ENCODE measurements around the gene ELK1. TPM values are rescaled to one million over a fixed set of nuclear protein-coding genes. Genes with fewer than 3 reads are reported as not detected.

The ELK1 gene, protein sequence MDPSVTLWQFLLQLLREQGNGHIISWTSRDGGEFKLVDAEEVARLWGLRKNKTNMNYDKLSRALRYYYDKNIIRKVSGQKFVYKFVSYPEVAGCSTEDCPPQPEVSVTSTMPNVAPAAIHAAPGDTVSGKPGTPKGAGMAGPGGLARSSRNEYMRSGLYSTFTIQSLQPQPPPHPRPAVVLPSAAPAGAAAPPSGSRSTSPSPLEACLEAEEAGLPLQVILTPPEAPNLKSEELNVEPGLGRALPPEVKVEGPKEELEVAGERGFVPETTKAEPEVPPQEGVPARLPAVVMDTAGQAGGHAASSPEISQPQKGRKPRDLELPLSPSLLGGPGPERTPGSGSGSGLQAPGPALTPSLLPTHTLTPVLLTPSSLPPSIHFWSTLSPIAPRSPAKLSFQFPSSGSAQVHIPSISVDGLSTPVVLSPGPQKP
- total RNA-seq (26.9 TPM), polyA plus RNA-seq (ENCODE audit: insufficient read depth, low read depth, low replicate concordance) (10.5 TPM)
- long read RNA-seq, donor 1, partial matches to known transcripts: 12 of 14 reads
- long read RNA-seq, donor 1, other reads (novel, unspliced or antisense): 0 of 14 reads
- long read RNA-seq, donor 2, partial matches to known transcripts: 9 of 9 reads
- long read RNA-seq, donor 2, other reads (novel, unspliced or antisense): 0 of 9 reads
- long read RNA-seq, donor 3, transcript ELK1-201 (6 exons, 2,695 nt): major isoform, 5 of 11 reads
- long read RNA-seq, donor 3, partial matches to known transcripts: 6 of 11 reads
- long read RNA-seq, donor 3, other reads (novel, unspliced or antisense): 0 of 11 reads
- long read RNA-seq, donor 4, partial matches to known transcripts: 0 of 2 reads
- long read RNA-seq, donor 4, other reads (novel, unspliced or antisense): 0 of 2 reads
- long read RNA-seq, donor 5, partial matches to known transcripts: 0 of 1 reads
- long read RNA-seq, donor 5, other reads (novel, unspliced or antisense): 0 of 1 reads
- long read RNA-seq, donor 6: 0 reads
- long read RNA-seq, donor 7, partial matches to known transcripts: 5 of 13 reads
- long read RNA-seq, donor 7, other reads (novel, unspliced or antisense): 6 of 13 reads
- long read RNA-seq, donor 8, partial matches to known transcripts: 9 of 9 reads
- long read RNA-seq, donor 8, other reads (novel, unspliced or antisense): 0 of 9 reads
- long read RNA-seq, donor 9: 0 reads
- long read RNA-seq, donor 10, partial matches to known transcripts: 0 of 2 reads
- long read RNA-seq, donor 10, other reads (novel, unspliced or antisense): 0 of 2 reads

DNA sequence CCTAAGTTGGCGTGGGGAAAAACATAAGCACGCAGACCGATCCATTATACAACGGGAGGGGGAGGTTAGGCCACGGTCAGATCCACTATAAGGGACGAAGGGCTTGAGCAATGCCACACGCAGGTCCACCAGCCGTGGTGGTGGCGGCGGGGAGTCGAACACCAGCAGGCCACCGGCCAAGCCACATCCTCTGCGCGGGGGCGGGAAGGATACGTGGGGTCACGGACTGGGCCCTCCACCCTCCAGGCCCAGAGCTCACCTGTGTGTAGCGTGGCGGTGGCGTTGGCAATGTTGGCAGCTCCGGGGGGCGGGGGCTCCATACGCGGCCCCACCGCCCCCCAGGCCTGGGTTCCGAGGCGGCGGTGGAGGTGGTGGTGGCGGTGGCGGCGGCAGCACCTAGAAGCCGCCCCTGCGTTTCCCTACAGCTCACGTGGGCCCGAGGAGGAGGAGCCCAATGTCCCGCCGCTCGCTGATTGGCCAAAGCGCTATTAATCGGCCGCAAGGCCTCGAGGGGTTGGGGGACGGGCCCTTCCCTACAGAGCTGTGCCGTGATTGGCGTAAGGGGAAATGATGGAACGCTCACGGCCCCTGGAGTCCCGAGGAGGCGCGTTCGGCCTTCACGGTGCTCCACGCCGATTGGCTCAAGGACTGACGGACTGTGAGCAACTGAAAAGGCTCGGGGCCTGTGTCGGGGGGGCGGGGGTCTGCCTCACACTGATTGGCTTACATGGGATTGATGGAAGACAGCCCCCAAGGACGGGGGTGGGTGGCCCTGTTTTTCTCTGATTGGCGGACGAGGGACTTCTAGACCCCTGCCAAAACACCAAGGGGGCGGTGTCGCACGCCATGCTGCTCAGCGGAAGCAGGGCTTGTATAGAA is at the start of gene ELK1:
ELK1 (minus strand) TSS at position 400 of the 879 bp plus-strand sequence. CDS start 9,122 bp downstream, outside the sequence.
- no peaks in the 10 kb centered on the region for H3K27me3 ChIP-seq (ENCODE audit: control insufficient read depth, insufficient read depth, low read length)
- peak within 1 kb of the TSS; percentile 24 to 78 (median 65) for H3K9ac ChIP-seq (ENCODE audit: low read length in 3 of 3)
- TF ChIP-seq, protein P1, sequence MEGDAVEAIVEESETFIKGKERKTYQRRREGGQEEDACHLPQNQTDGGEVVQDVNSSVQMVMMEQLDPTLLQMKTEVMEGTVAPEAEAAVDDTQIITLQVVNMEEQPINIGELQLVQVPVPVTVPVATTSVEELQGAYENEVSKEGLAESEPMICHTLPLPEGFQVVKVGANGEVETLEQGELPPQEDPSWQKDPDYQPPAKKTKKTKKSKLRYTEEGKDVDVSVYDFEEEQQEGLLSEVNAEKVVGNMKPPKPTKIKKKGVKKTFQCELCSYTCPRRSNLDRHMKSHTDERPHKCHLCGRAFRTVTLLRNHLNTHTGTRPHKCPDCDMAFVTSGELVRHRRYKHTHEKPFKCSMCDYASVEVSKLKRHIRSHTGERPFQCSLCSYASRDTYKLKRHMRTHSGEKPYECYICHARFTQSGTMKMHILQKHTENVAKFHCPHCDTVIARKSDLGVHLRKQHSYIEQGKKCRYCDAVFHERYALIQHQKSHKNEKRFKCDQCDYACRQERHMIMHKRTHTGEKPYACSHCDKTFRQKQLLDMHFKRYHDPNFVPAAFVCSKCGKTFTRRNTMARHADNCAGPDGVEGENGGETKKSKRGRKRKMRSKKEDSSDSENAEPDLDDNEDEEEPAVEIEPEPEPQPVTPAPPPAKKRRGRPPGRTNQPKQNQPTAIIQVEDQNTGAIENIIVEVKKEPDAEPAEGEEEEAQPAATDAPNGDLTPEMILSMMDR (IDR thresholded peaks at IDR 0.05; ENCODE audit: borderline replicate concordance, extremely low read depth, insufficient read depth): no peak
- H3K27ac ChIP-seq (ENCODE audit: low read depth in 2 of 2, low read length in 2 of 2): peak within 1 kb of the TSS; percentile 87
- H3K4me3 ChIP-seq (ENCODE audit: low read length in 3 of 3): peak within 1 kb of the TSS; percentile 68 to 84 (median 77)
- no peaks in the 10 kb centered on the region for H3K36me3 ChIP-seq (ENCODE audit: control insufficient read depth in 2 of 3, insufficient read depth in 3 of 3, low read length in 3 of 3)
- peak; percentile 98 for FAIRE-seq
- DNase-seq: peak; percentile 98 to 99 (median 98)
- no peaks in the 10 kb centered on the region for H3K9me3 ChIP-seq (ENCODE audit: control insufficient read depth in 2 of 3, insufficient read depth in 1 of 3, low read length in 3 of 3)
- intact Hi-C loops (cut with DNase I): no loop called here
- peaks cover 0 to 11% (median 4%) of the 10 kb centered on the region in 3 donors for H3K4me1 ChIP-seq (ENCODE audit: control insufficient read depth in 2 of 3, insufficient read depth in 2 of 3, low read depth in 1 of 3, low read length in 3 of 3)

DNA sequence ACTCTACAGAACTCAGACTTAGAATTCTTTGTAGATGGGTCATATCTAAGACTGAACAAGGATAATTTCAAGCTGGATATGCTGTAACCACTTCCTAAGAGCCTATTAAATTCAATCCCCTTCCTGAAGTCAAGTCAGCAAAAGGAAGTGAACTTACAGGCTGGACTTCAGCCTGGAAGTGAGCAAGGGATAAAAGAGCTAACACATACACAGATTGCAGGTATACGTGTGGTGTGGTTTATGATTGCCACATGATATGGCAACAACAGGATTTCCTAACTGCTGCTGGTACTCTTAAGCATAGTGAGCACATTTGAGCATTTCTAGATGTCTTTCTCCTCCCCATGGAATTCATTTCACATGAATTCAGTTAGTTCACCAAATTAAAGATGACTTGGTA is 46.8 kb upstream of the ELK1 start:
- TF ChIP-seq, protein P1 (IDR thresholded peaks at IDR 0.05; ENCODE audit: borderline replicate concordance, extremely low read depth, insufficient read depth): no peak
- DNase-seq (no peak), FAIRE-seq (no peak)
- H3K36me3 ChIP-seq (ENCODE audit: control insufficient read depth in 2 of 3, insufficient read depth in 3 of 3, low read length in 3 of 3): no peaks in the 10 kb centered on the region
- intact Hi-C loops (cut with DNase I): no loop called here
- H3K9ac ChIP-seq (ENCODE audit: low read length in 3 of 3): no peak overlapping the region
- H3K27ac ChIP-seq (ENCODE audit: low read depth in 2 of 2, low read length in 2 of 2): no peak overlapping the region
- H3K4me1 ChIP-seq (ENCODE audit: control insufficient read depth in 2 of 3, insufficient read depth in 2 of 3, low read depth in 1 of 3, low read length in 3 of 3): no peaks in the 10 kb centered on the region
- no peak overlapping the region for H3K4me3 ChIP-seq (ENCODE audit: low read length in 3 of 3)
- no peaks in the 10 kb centered on the region for H3K9me3 ChIP-seq (ENCODE audit: control insufficient read depth in 2 of 3, insufficient read depth in 1 of 3, low read length in 3 of 3)
- no peaks in the 10 kb centered on the region for H3K27me3 ChIP-seq (ENCODE audit: control insufficient read depth, insufficient read depth, low read length)

DNA sequence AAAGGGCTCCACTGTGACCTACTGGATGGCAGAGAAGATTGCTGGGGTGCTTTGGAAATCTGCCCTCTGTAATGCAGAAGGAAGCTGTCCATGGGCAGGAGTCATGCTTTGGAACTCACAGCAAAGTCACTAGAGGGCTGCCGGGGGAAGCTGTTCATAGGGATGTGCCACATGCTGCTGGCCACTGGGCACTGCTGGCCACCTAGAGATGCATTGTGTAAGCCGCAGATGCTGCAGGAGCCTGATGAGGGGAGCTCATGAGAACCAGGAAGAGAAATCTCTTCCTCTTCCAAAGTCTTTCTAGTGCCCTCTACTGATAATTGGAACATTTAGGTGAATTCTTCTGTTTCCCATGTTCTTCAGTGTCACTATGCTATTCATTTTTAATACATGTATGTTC is 39.8 kb upstream of the ELK1 start:
- H3K4me3 ChIP-seq (ENCODE audit: low read length in 3 of 3): no peak overlapping the region
- intact Hi-C loops (cut with DNase I): no loop called here
- no peaks in the 10 kb centered on the region for H3K36me3 ChIP-seq (ENCODE audit: control insufficient read depth in 2 of 3, insufficient read depth in 3 of 3, low read length in 3 of 3)
- FAIRE-seq (no peak), DNase-seq (no peak)
- no peaks in the 10 kb centered on the region for H3K27me3 ChIP-seq (ENCODE audit: control insufficient read depth, insufficient read depth, low read length)
- no peak overlapping the region for H3K27ac ChIP-seq (ENCODE audit: low read depth in 2 of 2, low read length in 2 of 2)
- no peaks in the 10 kb centered on the region for H3K9me3 ChIP-seq (ENCODE audit: control insufficient read depth in 2 of 3, insufficient read depth in 1 of 3, low read length in 3 of 3)
- no peak overlapping the region for H3K9ac ChIP-seq (ENCODE audit: low read length in 3 of 3)
- no peaks in the 10 kb centered on the region for H3K4me1 ChIP-seq (ENCODE audit: control insufficient read depth in 2 of 3, insufficient read depth in 2 of 3, low read depth in 1 of 3, low read length in 3 of 3)
- TF ChIP-seq, protein P1 (IDR thresholded peaks at IDR 0.05; ENCODE audit: borderline replicate concordance, extremely low read depth, insufficient read depth): no peak

All from kidney (tissue), 22 donors.